Vagina (tissue), 2 donors: ENCODE results near the gene PRKCB.

ENCODE experiments used
- POLR2A ChIP-seq, 2 donors: fragments of 450-650 bp; IDR thresholded peaks; one replicate each; pipeline ENCODE4 v1.6.1; 2017; ENCODE audit warnings: antibody characterized with exemption in 2 of 2, mild to moderate bottlenecking in 2 of 2, moderate library complexity in 2 of 2
- POLR2AphosphoS5 ChIP-seq, 2 donors: sonication (generic); formaldehyde crosslinking; IDR thresholded peaks; one replicate each; pipeline ENCODE4 v1.9.0; 2017; ENCODE audit warnings: antibody characterized with exemption in 2 of 2, mild to moderate bottlenecking in 2 of 2, low read depth in 1 of 2; ENCODE audit not compliant: insufficient read depth in 1 of 2
- TF ChIP-seq, protein P1 (sequence below), 3 experiments: fragments of 450-650 bp in 2 of 3; fragments of 200-600 bp in 1 of 3; sonication (generic) in 1 of 3; IDR thresholded peaks; one replicate each; pipeline ENCODE4 v1.5.1; 2017 to 2019; ENCODE audit warnings: antibody characterized with exemption in 3 of 3, mild to moderate bottlenecking in 2 of 3, moderate library complexity in 2 of 3

DNA sequence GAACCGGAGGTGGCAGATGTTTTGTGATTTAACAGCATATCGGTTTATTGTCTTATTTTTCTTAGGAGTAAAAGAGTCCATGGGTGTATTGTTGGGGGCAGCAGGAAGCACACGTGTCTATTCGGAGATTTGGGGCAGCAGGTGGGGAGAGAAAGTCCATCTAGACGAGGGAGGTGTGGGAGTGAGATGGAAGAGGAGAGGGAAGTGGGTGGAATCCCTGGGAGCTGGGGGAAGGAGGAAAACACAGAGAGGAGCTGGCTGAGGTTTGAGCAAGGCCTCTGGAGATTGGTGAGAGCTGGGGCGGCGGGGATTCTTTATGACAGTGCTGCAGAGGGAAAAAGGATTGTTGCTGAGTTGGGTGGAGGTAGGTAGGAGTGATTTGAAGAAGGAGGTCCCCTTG is 72.1 kb downstream of the PRKCB start:
- TF ChIP-seq, protein P1, sequence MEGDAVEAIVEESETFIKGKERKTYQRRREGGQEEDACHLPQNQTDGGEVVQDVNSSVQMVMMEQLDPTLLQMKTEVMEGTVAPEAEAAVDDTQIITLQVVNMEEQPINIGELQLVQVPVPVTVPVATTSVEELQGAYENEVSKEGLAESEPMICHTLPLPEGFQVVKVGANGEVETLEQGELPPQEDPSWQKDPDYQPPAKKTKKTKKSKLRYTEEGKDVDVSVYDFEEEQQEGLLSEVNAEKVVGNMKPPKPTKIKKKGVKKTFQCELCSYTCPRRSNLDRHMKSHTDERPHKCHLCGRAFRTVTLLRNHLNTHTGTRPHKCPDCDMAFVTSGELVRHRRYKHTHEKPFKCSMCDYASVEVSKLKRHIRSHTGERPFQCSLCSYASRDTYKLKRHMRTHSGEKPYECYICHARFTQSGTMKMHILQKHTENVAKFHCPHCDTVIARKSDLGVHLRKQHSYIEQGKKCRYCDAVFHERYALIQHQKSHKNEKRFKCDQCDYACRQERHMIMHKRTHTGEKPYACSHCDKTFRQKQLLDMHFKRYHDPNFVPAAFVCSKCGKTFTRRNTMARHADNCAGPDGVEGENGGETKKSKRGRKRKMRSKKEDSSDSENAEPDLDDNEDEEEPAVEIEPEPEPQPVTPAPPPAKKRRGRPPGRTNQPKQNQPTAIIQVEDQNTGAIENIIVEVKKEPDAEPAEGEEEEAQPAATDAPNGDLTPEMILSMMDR (IDR thresholded peaks at IDR 0.05) = no peak
- TF ChIP-seq POLR2AphosphoS5 (IDR thresholded peaks at IDR 0.05; ENCODE audit: insufficient read depth in 1 of 2, low read depth in 1 of 2) (no peak), POLR2A (IDR thresholded peaks at IDR 0.05) (no peak)
